Epithelial cell of esophagus (primary cell): ENCODE data around the gene VOPP1.

Source experiments
- DNase-seq: peaks from one replicate; pipeline ENCODE4 v3.0.0; 2010; ENCODE audit warnings: low read depth
- H3K4me3 ChIP-seq: 2 replicates; pipeline ENCODE4 v1.5.1; 2011; ENCODE audit warnings: mild to moderate bottlenecking, low read length, control low read depth
- TF ChIP-seq, protein P1 (sequence below): IDR thresholded peaks from 2 replicates; pipeline ENCODE4 v1.5.1; 2011; ENCODE audit warnings: low read depth, mild to moderate bottlenecking, low read length, control low read depth, inconsistent platforms; ENCODE audit not compliant: insufficient read depth; ENCODE audit errors: missing control alignments

Gene VOPP1

GRCh38 chr7:55527307-55527706 lies 45.0 kb downstream of the VOPP1 start:
- no peak overlapping the region for H3K4me3 ChIP-seq
- no peak for DNase-seq
- TF ChIP-seq, protein P1, sequence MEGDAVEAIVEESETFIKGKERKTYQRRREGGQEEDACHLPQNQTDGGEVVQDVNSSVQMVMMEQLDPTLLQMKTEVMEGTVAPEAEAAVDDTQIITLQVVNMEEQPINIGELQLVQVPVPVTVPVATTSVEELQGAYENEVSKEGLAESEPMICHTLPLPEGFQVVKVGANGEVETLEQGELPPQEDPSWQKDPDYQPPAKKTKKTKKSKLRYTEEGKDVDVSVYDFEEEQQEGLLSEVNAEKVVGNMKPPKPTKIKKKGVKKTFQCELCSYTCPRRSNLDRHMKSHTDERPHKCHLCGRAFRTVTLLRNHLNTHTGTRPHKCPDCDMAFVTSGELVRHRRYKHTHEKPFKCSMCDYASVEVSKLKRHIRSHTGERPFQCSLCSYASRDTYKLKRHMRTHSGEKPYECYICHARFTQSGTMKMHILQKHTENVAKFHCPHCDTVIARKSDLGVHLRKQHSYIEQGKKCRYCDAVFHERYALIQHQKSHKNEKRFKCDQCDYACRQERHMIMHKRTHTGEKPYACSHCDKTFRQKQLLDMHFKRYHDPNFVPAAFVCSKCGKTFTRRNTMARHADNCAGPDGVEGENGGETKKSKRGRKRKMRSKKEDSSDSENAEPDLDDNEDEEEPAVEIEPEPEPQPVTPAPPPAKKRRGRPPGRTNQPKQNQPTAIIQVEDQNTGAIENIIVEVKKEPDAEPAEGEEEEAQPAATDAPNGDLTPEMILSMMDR, result no peak

- TF ChIP-seq, protein P1, result no peak
- no peak for DNase-seq
- no peak overlapping the region for H3K4me3 ChIP-seq
Measured at GRCh38 chr7:55526770-55527169, 45.5 kb downstream of the VOPP1 start.

- TF ChIP-seq, protein P1, result no peak
- no peak for DNase-seq
- H3K4me3 ChIP-seq, result no peak overlapping the region
Measured at GRCh38 chr7:55526329-55526728, 46.0 kb downstream of the VOPP1 start.

DNA sequence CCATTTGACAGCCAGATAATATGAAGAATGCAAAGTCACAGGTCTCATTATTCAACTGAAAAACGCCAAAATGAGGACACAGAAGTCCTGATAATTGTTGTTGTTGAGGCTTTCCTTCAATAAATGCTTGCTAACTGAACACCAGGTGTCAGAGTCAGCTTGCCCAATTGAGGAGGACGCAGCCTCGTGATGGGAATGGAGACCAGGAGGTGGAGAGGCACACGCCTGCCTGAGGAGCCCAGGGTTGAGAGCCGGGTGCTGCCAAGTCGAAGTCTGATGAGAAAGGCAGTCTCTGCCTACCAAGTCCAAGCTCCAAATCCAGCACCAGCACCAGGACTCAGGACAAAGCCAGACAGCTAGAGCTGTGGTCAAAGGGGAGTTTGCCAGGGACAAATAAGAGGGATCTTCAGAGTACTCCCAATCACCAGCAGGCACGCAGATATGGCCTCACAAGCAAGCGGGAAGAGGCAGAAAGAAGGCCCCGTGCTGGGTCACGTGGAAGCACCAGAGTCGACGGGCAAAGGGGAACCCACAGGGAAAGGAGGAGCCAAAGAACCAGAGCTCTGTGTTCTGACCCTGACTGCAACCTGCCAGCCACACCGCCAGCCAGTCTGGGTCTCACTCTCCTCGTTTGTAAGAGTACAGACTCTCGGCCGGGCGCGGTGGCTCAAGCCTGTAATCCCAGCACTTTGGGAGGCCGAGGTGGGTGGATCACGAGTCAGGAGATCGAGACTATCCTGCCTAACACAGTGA lies 47.6 kb downstream of the VOPP1 start:
- no peak overlapping the region for H3K4me3 ChIP-seq
- no peak for DNase-seq

GRCh38 chr7:55523366-55523765 lies 48.9 kb downstream of the VOPP1 start:
- TF ChIP-seq, protein P1, result no peak
- no peak overlapping the region for H3K4me3 ChIP-seq
- DNase-seq, result no peak

More for the DNA sequence above, 47.6 kb downstream of the VOPP1 start:
- TF ChIP-seq, protein P1, result peak; percentile 18

DNA sequence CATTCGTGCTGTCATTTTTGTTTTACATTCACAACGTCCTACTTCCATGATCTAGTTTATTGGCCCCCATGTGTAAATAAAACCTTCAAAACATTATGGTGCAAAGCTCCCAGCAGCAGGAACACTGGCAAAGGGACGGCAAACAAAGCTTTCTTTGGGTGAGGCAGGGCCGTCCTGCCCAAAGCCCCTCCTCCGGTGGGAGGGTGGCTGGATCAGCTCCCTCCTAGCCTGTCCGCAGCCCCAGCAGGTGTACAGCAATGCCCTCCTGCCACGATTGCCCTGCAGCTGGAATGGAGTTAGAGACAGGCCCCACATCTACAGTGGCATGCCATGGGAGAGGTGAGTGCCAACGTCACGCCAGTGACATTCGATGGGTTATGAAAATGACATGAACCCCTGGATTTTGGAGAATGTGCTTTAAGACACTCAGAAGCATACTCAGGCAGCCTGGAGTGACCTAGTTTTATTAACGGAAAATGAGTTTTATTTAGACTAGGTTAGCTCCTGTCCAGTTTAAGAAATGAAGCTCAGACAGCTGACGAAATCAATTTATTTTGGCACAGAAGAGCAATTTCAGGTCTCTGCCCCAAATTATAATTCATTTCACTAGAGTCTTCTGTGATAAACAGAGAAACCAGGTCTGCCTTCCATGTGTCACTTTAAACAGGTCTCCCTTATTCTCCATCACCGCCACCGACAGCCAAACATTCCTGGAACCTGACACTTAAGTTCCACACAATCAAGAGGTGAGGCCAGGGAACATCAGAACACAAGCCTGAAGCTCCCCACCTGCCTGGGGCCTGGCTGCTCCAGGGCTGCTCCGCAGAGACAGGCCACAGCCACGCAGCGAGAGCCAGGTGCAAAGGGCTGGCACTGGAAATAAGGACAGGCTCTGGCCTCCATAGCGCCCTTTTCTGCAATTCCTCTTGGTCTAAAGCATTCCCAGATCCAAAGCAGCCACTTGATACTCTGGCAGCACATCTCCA lies 50.1 kb downstream of the VOPP1 start:
- no peak for DNase-seq
- H3K4me3 ChIP-seq, result no peak overlapping the region
- TF ChIP-seq, protein P1, result no peak
